WTC11 (cell line): ENCODE data around the gene FHIT. TPM values are rescaled to one million over a fixed set of nuclear protein-coding genes. Genes with fewer than 3 reads are reported as not detected.

ENCODE experiments used
- ATAC-seq: fragments of 200-7000 bp; cut with Tn5 transposase; 2 replicates; pipeline ENCODE4 v1.10.0; 2021; ENCODE audit warnings: mild to moderate bottlenecking, moderate library complexity
- Bru-seq: library from RNA; stranded (reverse); fragments of 400-500 nt; gene quantifications from one replicate; lab custom pipeline; 2021; lab: Mats Ljungman, UMichigan
- CTCF ChIA-PET: fragments of 300-600 bp; sonication (Branson Sonifier 250); formaldehyde crosslinking; loops from one replicate; lab custom pipeline; 2021; ENCODE audit warnings: antibody characterized with exemption; lab: Charles Lee
- POLR2A ChIA-PET: fragments of 350-600 bp; sonication (Branson Sonifier 250); formaldehyde crosslinking; loops from one replicate; lab custom pipeline; 2021; ENCODE audit warnings: antibody characterized with exemption; lab: Charles Lee
- DNase-seq: peaks from one replicate; pipeline ENCODE4 v3.0.0; 2021; ENCODE audit warnings: low spot score
- H3K27ac Mint-ChIP-seq: 2 replicates; pipeline ENCODE4 v1.8.0; 2021; ENCODE audit warnings: mixed read lengths
- H3K27me3 Mint-ChIP-seq: 2 replicates; pipeline ENCODE4 v1.8.0; 2021; ENCODE audit warnings: low read depth, mild to moderate bottlenecking, moderate library complexity, mixed read lengths
- H3K36me3 Mint-ChIP-seq: 2 replicates; pipeline ENCODE4 v1.8.0; 2021; ENCODE audit warnings: mixed read lengths
- H3K4me1 Mint-ChIP-seq: 2 replicates; pipeline ENCODE4 v1.8.0; 2022; ENCODE audit warnings: mixed read lengths
- H3K4me3 Mint-ChIP-seq: 2 replicates; pipeline ENCODE4 v1.8.0; 2021; ENCODE audit warnings: mild to moderate bottlenecking, moderate library complexity, mixed read lengths
- H3K9me3 Mint-ChIP-seq: 2 replicates; pipeline ENCODE4 v1.8.0; 2021; ENCODE audit warnings: mixed read lengths
- ARID4B ChIP-seq: sonication (generic); formaldehyde crosslinking; IDR thresholded peaks from 2 replicates; pipeline ENCODE4 v1.8.0; 2023; ENCODE audit warnings: missing genetic modification reagents, mild to moderate bottlenecking, borderline replicate concordance
- ATF1 ChIP-seq: sonication (generic); formaldehyde crosslinking; IDR thresholded peaks from 2 replicates; pipeline ENCODE4 v1.8.1; 2023; ENCODE audit warnings: mild to moderate bottlenecking, moderate library complexity, missing genetic modification reagents
- CBFB ChIP-seq: sonication (generic); formaldehyde crosslinking; IDR thresholded peaks from 2 replicates; pipeline ENCODE4 v1.8.1; 2022; ENCODE audit warnings: mild to moderate bottlenecking, low read depth, missing genetic modification reagents
- CDX4 ChIP-seq: fragments of 250-450 bp; sonication (Bioruptor Pico); IDR thresholded peaks from 2 replicates; pipeline ENCODE4 v1.9.0; 2021; ENCODE audit warnings: moderate library complexity, mild to moderate bottlenecking, inconsistent platforms, borderline replicate concordance
- CREM ChIP-seq: sonication (generic); formaldehyde crosslinking; IDR thresholded peaks from 2 replicates; pipeline ENCODE4 v1.8.1; 2022; ENCODE audit warnings: mild to moderate bottlenecking, missing genetic modification reagents, moderate library complexity
- E2F1 ChIP-seq: sonication (generic); formaldehyde crosslinking; IDR thresholded peaks from 2 replicates; pipeline ENCODE4 v1.8.0; 2022; ENCODE audit warnings: mild to moderate bottlenecking, missing genetic modification reagents
- E2F5 ChIP-seq: sonication (generic); formaldehyde crosslinking; IDR thresholded peaks from 2 replicates; pipeline ENCODE4 v1.8.1; 2022; ENCODE audit warnings: mild to moderate bottlenecking, moderate library complexity, missing genetic modification reagents
- ETV6 ChIP-seq: sonication (generic); formaldehyde crosslinking; IDR thresholded peaks from 2 replicates; pipeline ENCODE4 v1.8.1; 2022; ENCODE audit warnings: mild to moderate bottlenecking, missing genetic modification reagents
- GTF2I ChIP-seq: fragments of 250-450 bp; sonication (Bioruptor Pico); conservative IDR thresholded peaks from 2 replicates; pipeline ENCODE4 v1.4.0; 2021; ENCODE audit warnings: mild to moderate bottlenecking
- HMGA2 ChIP-seq: fragments of 250-450 bp; sonication (Bioruptor Pico); IDR thresholded peaks from 2 replicates; pipeline ENCODE4 v1.4.0; 2021; ENCODE audit warnings: mild to moderate bottlenecking, moderate library complexity
- MAX ChIP-seq: sonication (generic); formaldehyde crosslinking; IDR thresholded peaks from 2 replicates; pipeline ENCODE4 v1.8.0; 2022; ENCODE audit warnings: mild to moderate bottlenecking, missing genetic modification reagents
- MYBL2 ChIP-seq: sonication (generic); formaldehyde crosslinking; IDR thresholded peaks from 2 replicates; pipeline ENCODE4 v1.8.1; 2023; ENCODE audit warnings: mild to moderate bottlenecking, moderate library complexity, missing genetic modification reagents
- NFATC4 ChIP-seq: fragments of 250-450 bp; sonication (Bioruptor Pico); IDR thresholded peaks from 2 replicates; pipeline ENCODE4 v1.9.0; 2021; ENCODE audit warnings: mild to moderate bottlenecking
- NFYB ChIP-seq: sonication (generic); formaldehyde crosslinking; conservative IDR thresholded peaks from 2 replicates; pipeline ENCODE4 v1.8.0; 2022; ENCODE audit warnings: low read depth, missing genetic modification reagents
- NR2C2 ChIP-seq: sonication (generic); formaldehyde crosslinking; IDR thresholded peaks from 2 replicates; pipeline ENCODE4 v1.8.0; 2022; ENCODE audit warnings: mild to moderate bottlenecking, missing genetic modification reagents
- SMAD3 ChIP-seq: sonication (generic); formaldehyde crosslinking; IDR thresholded peaks from 2 replicates; pipeline ENCODE4 v1.8.0; 2022; ENCODE audit warnings: missing genetic modification reagents, mild to moderate bottlenecking, borderline replicate concordance
- SOX15 ChIP-seq: fragments of 250-450 bp; sonication (Bioruptor Pico); IDR thresholded peaks from 2 replicates; pipeline ENCODE4 v1.9.0; 2021; ENCODE audit warnings: mild to moderate bottlenecking
- TEAD1 ChIP-seq: sonication (generic); formaldehyde crosslinking; IDR thresholded peaks from 2 replicates; pipeline ENCODE4 v1.8.0; 2022; ENCODE audit warnings: mild to moderate bottlenecking, missing genetic modification reagents
- TEAD4 ChIP-seq: sonication (generic); formaldehyde crosslinking; IDR thresholded peaks from 2 replicates; pipeline ENCODE4 v1.8.0; 2022; ENCODE audit warnings: mild to moderate bottlenecking, missing genetic modification reagents
- USF2 ChIP-seq: sonication (generic); formaldehyde crosslinking; IDR thresholded peaks from 2 replicates; pipeline ENCODE4 v1.8.1; 2023; ENCODE audit warnings: mild to moderate bottlenecking, missing genetic modification reagents, moderate library complexity
- ZBTB43 ChIP-seq: sonication (generic); formaldehyde crosslinking; IDR thresholded peaks from 2 replicates; pipeline ENCODE4 v1.8.1; 2023; ENCODE audit warnings: mild to moderate bottlenecking, missing genetic modification reagents
- ZMAT4 ChIP-seq: fragments of 250-450 bp; sonication (Bioruptor Pico); IDR thresholded peaks from 2 replicates; pipeline ENCODE4 v1.9.0; 2021; ENCODE audit warnings: mild to moderate bottlenecking
- ZNF219 ChIP-seq: sonication (generic); formaldehyde crosslinking; IDR thresholded peaks from 2 replicates; pipeline ENCODE4 v1.8.0; 2023; ENCODE audit warnings: missing genetic modification reagents, mild to moderate bottlenecking, borderline replicate concordance
- ZNF396 ChIP-seq: fragments of 250-450 bp; sonication (Bioruptor Pico); IDR thresholded peaks from 2 replicates; pipeline ENCODE4 v1.8.0; 2021; ENCODE audit warnings: mild to moderate bottlenecking, moderate library complexity, borderline replicate concordance
- ZNF416 ChIP-seq: fragments of 250-450 bp; sonication (Bioruptor Pico); IDR thresholded peaks from 2 replicates; pipeline ENCODE4 v1.9.0; 2021; ENCODE audit warnings: mild to moderate bottlenecking, inconsistent platforms
- ZNF671 ChIP-seq: fragments of 250-450 bp; sonication (Bioruptor Pico); IDR thresholded peaks from 2 replicates; pipeline ENCODE4 v1.8.0; 2021; ENCODE audit warnings: mild to moderate bottlenecking
- long read RNA-seq, 3 experiments: library from RNA in 1 of 3; library from capped mRNA in 1 of 3; library from polyadenylated mRNA in 1 of 3; unstranded in 2 of 3; stranded (forward) in 1 of 3; transcript quantifications; one replicate each; pipeline ENCODE4 v2.0.0, GENCODE V29; 2021
- total RNA-seq: library from RNA; stranded (reverse); gene quantifications from 3 replicates; pipeline ENCODE4 v1.2.3, GENCODE V29; 2021

Gene FHIT
- total RNA-seq (2.6 to 8.0 TPM (median 7.1 TPM) in 3 replicates), Bru-seq, nascent RNA (percentile 49 among the genes with signal in this experiment)
- long read RNA-seq, experiment 1, partial matches to known transcripts = 0 of 23 reads
- long read RNA-seq, experiment 1, other reads (novel, unspliced or antisense) = 23 of 23 reads
- long read RNA-seq, experiment 2, partial matches to known transcripts = 0 of 2 reads
- long read RNA-seq, experiment 2, other reads (novel, unspliced or antisense) = 2 of 2 reads
- long read RNA-seq, experiment 3 = 0 reads

- H3K27ac Mint-ChIP-seq = peak within 1 kb of the TSS; percentile 97
- DNase-seq (peak; percentile 97), ATAC-seq (peak; percentile 93)
- H3K4me1 Mint-ChIP-seq = peaks cover 25% of the 10 kb centered on the region
- H3K9me3 Mint-ChIP-seq = no peaks in the 10 kb centered on the region
- CTCF ChIA-PET = interaction anchor here (0.9 kb wide), 1 partner anchor 130 kb away, joined by 3 read pairs; no protein-coding TSS in a partner anchor
- H3K27me3 Mint-ChIP-seq = no peaks in the 10 kb centered on the region
- H3K4me3 Mint-ChIP-seq = peak within 1 kb of the TSS; percentile 89
- POLR2A ChIA-PET = no interaction called here
- H3K36me3 Mint-ChIP-seq = no peaks in the 10 kb centered on the region
- TF ChIP-seq ZNF671 (CRISPR knock-in tag) = no peak
- no peak for TF ChIP-seq ARID4B (CRISPR knock-in tag)
- peak; percentile 59; the same call in 1 of the 2 replicates for TF ChIP-seq MAX (CRISPR knock-in tag)
- TF ChIP-seq HMGA2 (CRISPR knock-in tag) = no peak
- TF ChIP-seq ZBTB43 = no peak
- TF ChIP-seq NFATC4 (CRISPR knock-in tag) = no peak
- TF ChIP-seq ETV6 (CRISPR knock-in tag) = peak; percentile 38; the same call in 1 of the 2 replicates
- no peak for TF ChIP-seq E2F1 (CRISPR knock-in tag)
- TF ChIP-seq USF2 (CRISPR knock-in tag) = peak; percentile 35; the same call in 1 of the 2 replicates
- no peak for TF ChIP-seq ZMAT4 (CRISPR knock-in tag)
- peak; percentile 89 for TF ChIP-seq E2F5 (CRISPR knock-in tag)
- TF ChIP-seq TEAD4 (CRISPR knock-in tag) = no peak
- no peak for TF ChIP-seq ZNF396 (CRISPR knock-in tag)
- no peak for TF ChIP-seq ZNF416 (CRISPR knock-in tag)
- no peak for TF ChIP-seq CREM
- no peak for TF ChIP-seq CBFB (CRISPR knock-in tag)
- TF ChIP-seq CDX4 (CRISPR knock-in tag) = no peak
- no peak for TF ChIP-seq SOX15 (CRISPR knock-in tag)
- peak; percentile 91 for TF ChIP-seq NFYB
- TF ChIP-seq ZNF219 = no peak
- TF ChIP-seq NR2C2 = no peak
- no peak for TF ChIP-seq ATF1 (CRISPR knock-in tag)
- TF ChIP-seq MYBL2 = no peak
- TF ChIP-seq TEAD1 (CRISPR knock-in tag) = no peak
- TF ChIP-seq GTF2I (CRISPR knock-in tag) = no peak
- 0 out of 2 replicates have a peak, but pooled peaks have one; percentile 16 for TF ChIP-seq SMAD3 (CRISPR knock-in tag)
Measured at GRCh38 chr3:61251174-61251972, at the start of gene FHIT. Gene FHIT, minus strand, starts transcription at chr3:61251452.
